ENCODE data around the gene ANKRD24. TPM values are rescaled to one million over a fixed set of nuclear protein-coding genes. Genes with fewer than 3 reads are reported as not detected.
A peak's percentile ranks its signal among the peaks of the same experiment; 100 is the strongest.
"Not testable (repeated sequence)": the region's sequence is repeated elsewhere in the genome, so short reads cannot be mapped to it uniquely, and the experiment has no call there.

The ANKRD24 gene
- total and polyA plus RNA-seq, 2 donors (not counting 3 experiments of a cell fraction or from before 2014, with no cell fraction given): 0.07 to 0.27 TPM

DNA sequence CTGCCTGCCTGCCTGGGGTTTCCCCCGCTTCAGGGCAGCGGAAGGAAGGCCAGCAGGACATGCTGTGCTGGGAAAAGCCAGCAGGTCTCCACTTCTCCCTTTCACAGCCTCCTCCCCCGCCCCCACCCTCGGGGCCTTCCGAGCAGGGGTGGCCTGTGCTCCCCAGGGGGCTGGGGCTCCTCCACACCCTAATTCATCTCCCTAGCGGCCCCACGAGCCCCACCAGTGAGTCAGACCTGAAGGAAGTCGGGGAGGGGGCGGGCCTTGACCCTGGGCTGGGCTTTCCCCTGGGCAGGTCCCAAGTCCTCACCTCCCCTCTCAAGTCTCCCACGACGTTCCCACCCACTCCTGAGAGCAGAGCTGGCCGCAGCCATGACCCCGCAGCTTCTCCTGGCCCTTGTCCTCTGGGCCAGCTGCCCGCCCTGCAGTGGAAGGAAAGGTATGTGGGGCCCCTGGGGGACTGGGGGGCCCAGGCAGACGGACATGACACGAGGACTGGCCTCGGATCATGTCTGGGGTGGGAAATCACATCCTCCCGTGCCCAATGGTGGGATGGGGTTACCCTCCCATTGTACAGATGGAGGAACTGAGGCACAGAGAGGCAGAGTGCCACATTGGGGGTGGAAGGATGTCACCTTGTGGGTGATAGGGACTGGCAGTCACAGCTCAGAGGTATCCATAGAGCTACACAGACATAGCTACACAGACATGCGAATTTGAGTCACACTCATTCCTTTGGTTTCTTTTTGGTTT lies 46.9 kb downstream of the ANKRD24 start, which contains the start of gene EBI3:
Gene EBI3, plus strand, starts transcription at position 345 of the 753 bp plus-strand sequence. Its CDS starts 28 bp downstream, at position 373.
- intact Hi-C loops (cut with micrococcal nuclease) (no loop called here), dilution Hi-C loops (cut with MboI; ENCODE audit: extremely low pct_ligation_motif_present, low sequenced_read_pairs) (no loop called here)
- H3K4me3 ChIP-seq (replicated peaks in 1 of 3; ENCODE audit: insufficient read depth in 1 of 3, low read depth in 1 of 3, low read length in 3 of 3): no peak within 1 kb of the TSS
- POLR2A ChIA-PET: no interaction called here
- no peak within 1 kb of the TSS for H3K4me2 ChIP-seq (ENCODE audit: insufficient read depth, low read length)
- H3K9me1 ChIP-seq (replicated peaks; ENCODE audit: control insufficient read depth, extremely low read depth, insufficient read depth, low read length): no peaks in the 10 kb centered on the region
- peak within 1 kb of the TSS; percentile 44 for H2AFZ ChIP-seq (ENCODE audit: low read depth, low read length)
- no peaks in the 10 kb centered on the region for H4K20me1 ChIP-seq (replicated peaks; ENCODE audit: control insufficient read depth, extremely low read depth, insufficient read depth, low read length)
- no peak within 1 kb of the TSS for H3K9ac ChIP-seq (replicated peaks; ENCODE audit: extremely low read depth, insufficient read depth, low read length)
- FAIRE-seq: no peak
- no peaks in the 10 kb centered on the region for H3K4me1 ChIP-seq (ENCODE audit: control insufficient read depth, extremely low read depth, insufficient read depth, low read length)
- H3K27me3 ChIP-seq (ENCODE audit: control insufficient read depth in 2 of 2, insufficient read depth in 2 of 2, low read length in 2 of 2): peaks cover 0 to 5% of the 10 kb centered on the region in 2 experiments
- TF ChIP-seq FOS (IDR thresholded peaks at IDR 0.05; ENCODE audit: borderline replicate concordance, insufficient read depth, low read length) (no peak), JUN (IDR thresholded peaks at IDR 0.05; ENCODE audit: borderline replicate concordance, insufficient read depth, insufficient read length, low read depth) (no peak), MYC (IDR thresholded peaks at IDR 0.05; ENCODE audit: low read depth, low read length) (no peak), POLR2AphosphoS5 (IDR thresholded peaks at IDR 0.05; ENCODE audit: insufficient read depth, low read depth, low read length) (no peak), GATA2 (IDR thresholded peaks at IDR 0.05; ENCODE audit: insufficient read depth, insufficient read length, low read depth, low read length) (no peak), POLR2A (IDR thresholded peaks at IDR 0.05; ENCODE audit: low read depth, low read length) (no peak), EZH2 (IDR thresholded peaks at IDR 0.05; ENCODE audit: borderline replicate concordance, low read depth, low read length, severe bottlenecking) (no peak)
- TF ChIP-seq, protein P1, sequence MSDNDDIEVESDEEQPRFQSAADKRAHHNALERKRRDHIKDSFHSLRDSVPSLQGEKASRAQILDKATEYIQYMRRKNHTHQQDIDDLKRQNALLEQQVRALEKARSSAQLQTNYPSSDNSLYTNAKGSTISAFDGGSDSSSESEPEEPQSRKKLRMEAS (IDR thresholded peaks at IDR 0.05; ENCODE audit: insufficient read depth, insufficient read length): no peak
- TF ChIP-seq, protein P2, sequence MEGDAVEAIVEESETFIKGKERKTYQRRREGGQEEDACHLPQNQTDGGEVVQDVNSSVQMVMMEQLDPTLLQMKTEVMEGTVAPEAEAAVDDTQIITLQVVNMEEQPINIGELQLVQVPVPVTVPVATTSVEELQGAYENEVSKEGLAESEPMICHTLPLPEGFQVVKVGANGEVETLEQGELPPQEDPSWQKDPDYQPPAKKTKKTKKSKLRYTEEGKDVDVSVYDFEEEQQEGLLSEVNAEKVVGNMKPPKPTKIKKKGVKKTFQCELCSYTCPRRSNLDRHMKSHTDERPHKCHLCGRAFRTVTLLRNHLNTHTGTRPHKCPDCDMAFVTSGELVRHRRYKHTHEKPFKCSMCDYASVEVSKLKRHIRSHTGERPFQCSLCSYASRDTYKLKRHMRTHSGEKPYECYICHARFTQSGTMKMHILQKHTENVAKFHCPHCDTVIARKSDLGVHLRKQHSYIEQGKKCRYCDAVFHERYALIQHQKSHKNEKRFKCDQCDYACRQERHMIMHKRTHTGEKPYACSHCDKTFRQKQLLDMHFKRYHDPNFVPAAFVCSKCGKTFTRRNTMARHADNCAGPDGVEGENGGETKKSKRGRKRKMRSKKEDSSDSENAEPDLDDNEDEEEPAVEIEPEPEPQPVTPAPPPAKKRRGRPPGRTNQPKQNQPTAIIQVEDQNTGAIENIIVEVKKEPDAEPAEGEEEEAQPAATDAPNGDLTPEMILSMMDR (IDR thresholded peaks at IDR 0.05; ENCODE audit: extremely low read depth in 1 of 2, insufficient read depth in 1 of 2, low read depth in 1 of 2, low read length in 2 of 2): no peak
- CTCF ChIA-PET: interaction anchor here (1.2 to 2.1 kb wide), 2 partner anchors 21 to 38 kb away, joined by 3 to 5 read pairs; no protein-coding TSS in a partner anchor
- DNase-seq (ENCODE audit: low read depth, low spot score): peak; percentile 23
- BruUV-seq (replicated peaks): no TSS peak
- H3K79me2 ChIP-seq (ENCODE audit: control insufficient read depth, insufficient read depth, low read length): no peaks in the 10 kb centered on the region
- H3K36me3 ChIP-seq (ENCODE audit: control insufficient read depth in 2 of 2, extremely low read depth in 1 of 2, insufficient read depth in 2 of 2, low read length in 2 of 2): no peaks in the 10 kb centered on the region
- H3K9me3 ChIP-seq (replicated peaks; ENCODE audit: control insufficient read depth, insufficient read depth, low read length): no peaks in the 10 kb centered on the region
- no peak within 1 kb of the TSS for H3K27ac ChIP-seq (ENCODE audit: insufficient read depth, low read depth, low read length)

DNA sequence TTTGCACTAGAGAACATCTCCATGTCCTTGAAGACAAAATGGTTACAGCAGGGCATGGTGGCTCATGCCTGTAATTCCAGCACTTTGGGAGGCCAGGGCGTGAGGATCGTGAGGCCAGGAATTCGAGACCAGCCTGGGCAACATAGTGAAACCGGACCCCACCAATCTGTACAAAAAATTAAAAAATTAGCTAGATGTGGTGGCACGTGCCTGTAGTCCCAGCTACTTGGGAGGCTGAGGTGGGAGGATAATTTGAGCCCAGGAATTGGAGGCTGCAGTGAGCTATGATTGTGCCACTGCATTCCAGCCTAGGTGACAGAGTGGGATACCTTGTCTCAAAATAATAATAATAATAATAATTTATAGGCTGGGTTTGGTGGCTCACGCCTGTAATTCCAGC lies 47.7 kb downstream of the ANKRD24 start:
- H3K9me1 ChIP-seq (replicated peaks; ENCODE audit: control insufficient read depth, extremely low read depth, insufficient read depth, low read length); intact Hi-C loops (cut with micrococcal nuclease); H3K27ac ChIP-seq (ENCODE audit: insufficient read depth, low read depth, low read length); POLR2A ChIA-PET; H3K27me3 ChIP-seq (ENCODE audit: control insufficient read depth in 2 of 2, insufficient read depth in 2 of 2, low read length in 2 of 2); DNase-seq (ENCODE audit: low read depth, low spot score); H3K9me3 ChIP-seq (replicated peaks; ENCODE audit: control insufficient read depth, insufficient read depth, low read length); FAIRE-seq; H4K20me1 ChIP-seq (replicated peaks; ENCODE audit: control insufficient read depth, extremely low read depth, insufficient read depth, low read length); BruUV-seq (replicated peaks); H2AFZ ChIP-seq (ENCODE audit: low read depth, low read length); H3K9ac ChIP-seq (replicated peaks; ENCODE audit: extremely low read depth, insufficient read depth, low read length); H3K4me1 ChIP-seq (ENCODE audit: control insufficient read depth, extremely low read depth, insufficient read depth, low read length); H3K79me2 ChIP-seq (ENCODE audit: control insufficient read depth, insufficient read depth, low read length); H3K4me2 ChIP-seq (ENCODE audit: insufficient read depth, low read length); dilution Hi-C loops (cut with MboI; ENCODE audit: extremely low pct_ligation_motif_present, low sequenced_read_pairs); H3K4me3 ChIP-seq (replicated peaks in 1 of 3; ENCODE audit: insufficient read depth in 1 of 3, low read depth in 1 of 3, low read length in 3 of 3); H3K36me3 ChIP-seq (ENCODE audit: control insufficient read depth in 2 of 2, extremely low read depth in 1 of 2, insufficient read depth in 2 of 2, low read length in 2 of 2): not testable (repeated sequence)
- CTCF ChIA-PET: interaction anchor here (0.7 to 2.1 kb wide), 7 partner anchors 14 to 377 kb away, joined by 3 to 5 read pairs (median 3); partner anchors contain the start of gene YJU2
